GM18511 (cell line): ENCODE results near the gene CYP1A1.

Source experiments
- ATAC-seq: cut with Tn5 transposase; IDR thresholded peaks from one replicate; pipeline ENCODE4 v1.9.1; 2021; ENCODE audit warnings: mild to moderate bottlenecking, moderate library complexity; ENCODE audit not compliant: unreplicated experiment

The CYP1A1 gene, protein sequence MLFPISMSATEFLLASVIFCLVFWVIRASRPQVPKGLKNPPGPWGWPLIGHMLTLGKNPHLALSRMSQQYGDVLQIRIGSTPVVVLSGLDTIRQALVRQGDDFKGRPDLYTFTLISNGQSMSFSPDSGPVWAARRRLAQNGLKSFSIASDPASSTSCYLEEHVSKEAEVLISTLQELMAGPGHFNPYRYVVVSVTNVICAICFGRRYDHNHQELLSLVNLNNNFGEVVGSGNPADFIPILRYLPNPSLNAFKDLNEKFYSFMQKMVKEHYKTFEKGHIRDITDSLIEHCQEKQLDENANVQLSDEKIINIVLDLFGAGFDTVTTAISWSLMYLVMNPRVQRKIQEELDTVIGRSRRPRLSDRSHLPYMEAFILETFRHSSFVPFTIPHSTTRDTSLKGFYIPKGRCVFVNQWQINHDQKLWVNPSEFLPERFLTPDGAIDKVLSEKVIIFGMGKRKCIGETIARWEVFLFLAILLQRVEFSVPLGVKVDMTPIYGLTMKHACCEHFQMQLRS

DNA sequence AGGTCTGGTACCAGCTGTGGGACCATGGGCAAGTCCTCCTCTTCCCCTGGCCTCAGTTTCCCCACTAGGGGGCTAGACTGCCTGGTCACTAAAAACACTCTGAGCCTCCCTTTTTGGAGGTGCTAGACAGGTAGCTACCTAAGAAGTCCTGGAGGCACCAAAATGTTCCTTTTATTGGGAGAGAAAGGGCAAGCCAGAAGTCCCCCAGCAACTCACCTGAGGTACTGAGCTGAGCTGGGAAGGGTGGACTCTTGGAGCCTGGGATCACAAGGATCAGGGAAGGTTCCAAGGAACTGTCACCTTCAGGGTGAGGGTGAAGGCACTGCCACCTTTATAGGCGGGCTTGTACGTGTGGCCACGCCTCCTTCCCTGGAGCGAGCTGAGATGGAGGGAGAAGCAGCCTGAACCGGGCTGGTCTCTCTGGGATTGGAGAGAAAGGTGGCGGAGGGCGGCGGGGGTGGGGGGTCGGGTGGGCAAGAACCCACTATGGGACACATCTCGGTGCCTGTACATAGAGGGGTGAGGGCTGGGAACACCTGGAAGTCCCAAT is at the start of gene CYP1A1:
Gene CYP1A1, minus strand, starts transcription at position 304 of the 550 bp plus-strand sequence. CDS start 2,431 bp downstream, outside the sequence.
- ATAC-seq, result no peak

GRCh38 chr15:74773731-74774252 is 48.5 kb upstream of the CYP1A1 start:
- ATAC-seq, result no peak

GRCh38 chr15:74773329-74773728 is 48.0 kb upstream of the CYP1A1 start:
- ATAC-seq, result no peak

DNA sequence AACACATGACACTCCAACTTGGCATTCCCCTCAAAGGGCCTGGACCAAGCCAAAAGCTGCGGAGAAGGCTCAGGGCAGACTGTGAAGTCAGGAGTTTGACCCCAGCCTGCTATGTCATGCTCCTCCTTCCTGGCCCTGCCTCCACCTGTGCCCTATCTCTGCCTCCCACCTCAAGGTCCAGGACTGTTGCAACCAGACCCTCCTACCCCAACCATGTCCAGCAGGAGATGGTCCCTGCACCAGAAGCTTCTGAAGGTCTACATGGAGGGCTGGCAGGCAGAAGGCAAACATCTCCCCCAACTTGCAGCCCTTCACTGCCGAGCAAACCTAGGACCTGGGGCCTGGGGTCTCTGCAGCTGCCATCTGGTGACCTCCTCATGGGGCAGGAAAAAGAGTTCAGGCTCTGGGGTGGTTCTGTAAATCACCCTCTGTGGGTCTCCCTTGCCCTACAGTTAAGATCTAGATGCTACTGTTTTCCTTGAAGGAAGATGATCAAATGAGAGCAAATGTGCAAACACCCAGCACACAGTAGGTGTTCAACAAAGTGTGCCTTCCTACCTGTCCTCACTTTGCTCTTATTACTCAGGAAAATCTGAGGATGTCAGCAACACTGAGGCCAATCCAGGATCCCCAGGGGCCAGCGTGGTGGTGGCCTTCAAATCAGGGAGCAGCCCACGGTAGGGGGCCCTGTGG is 45.0 kb upstream of the CYP1A1 start:
- ATAC-seq, result no peak

GRCh38 chr15:74769463-74770025 is 44.2 kb upstream of the CYP1A1 start:
- ATAC-seq, result no peak

DNA sequence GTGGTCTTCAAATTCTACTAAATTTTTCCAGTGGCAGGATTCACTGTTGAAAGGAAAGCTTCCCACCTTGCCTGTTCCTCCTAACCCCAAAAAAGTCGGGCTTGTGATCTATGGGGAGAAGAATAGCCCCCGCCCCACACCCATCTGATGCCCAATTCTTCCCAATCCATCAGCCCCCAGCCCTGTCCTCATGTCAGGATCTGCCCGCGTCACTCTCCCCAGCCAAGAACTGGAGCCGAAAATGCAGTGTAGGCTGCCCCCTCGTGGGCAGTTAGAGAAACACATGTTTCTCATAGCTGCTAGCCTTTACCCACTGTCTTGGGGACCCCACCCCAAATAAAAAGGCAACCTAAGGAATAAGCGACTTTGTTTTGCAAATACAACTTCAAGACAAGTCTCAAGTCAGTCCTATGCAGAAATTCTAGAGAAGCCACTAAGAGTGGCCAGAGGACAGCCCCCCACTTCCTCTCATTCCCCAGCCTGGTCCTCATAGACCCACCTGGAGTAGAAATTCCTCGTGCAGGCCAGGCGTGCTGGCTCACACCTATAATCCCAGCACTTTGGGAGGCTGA is 43.5 kb upstream of the CYP1A1 start:
- ATAC-seq, result no peak

- ATAC-seq, result no peak
Measured at GRCh38 chr15:74768099-74768770, 42.9 kb upstream of the CYP1A1 start.

DNA sequence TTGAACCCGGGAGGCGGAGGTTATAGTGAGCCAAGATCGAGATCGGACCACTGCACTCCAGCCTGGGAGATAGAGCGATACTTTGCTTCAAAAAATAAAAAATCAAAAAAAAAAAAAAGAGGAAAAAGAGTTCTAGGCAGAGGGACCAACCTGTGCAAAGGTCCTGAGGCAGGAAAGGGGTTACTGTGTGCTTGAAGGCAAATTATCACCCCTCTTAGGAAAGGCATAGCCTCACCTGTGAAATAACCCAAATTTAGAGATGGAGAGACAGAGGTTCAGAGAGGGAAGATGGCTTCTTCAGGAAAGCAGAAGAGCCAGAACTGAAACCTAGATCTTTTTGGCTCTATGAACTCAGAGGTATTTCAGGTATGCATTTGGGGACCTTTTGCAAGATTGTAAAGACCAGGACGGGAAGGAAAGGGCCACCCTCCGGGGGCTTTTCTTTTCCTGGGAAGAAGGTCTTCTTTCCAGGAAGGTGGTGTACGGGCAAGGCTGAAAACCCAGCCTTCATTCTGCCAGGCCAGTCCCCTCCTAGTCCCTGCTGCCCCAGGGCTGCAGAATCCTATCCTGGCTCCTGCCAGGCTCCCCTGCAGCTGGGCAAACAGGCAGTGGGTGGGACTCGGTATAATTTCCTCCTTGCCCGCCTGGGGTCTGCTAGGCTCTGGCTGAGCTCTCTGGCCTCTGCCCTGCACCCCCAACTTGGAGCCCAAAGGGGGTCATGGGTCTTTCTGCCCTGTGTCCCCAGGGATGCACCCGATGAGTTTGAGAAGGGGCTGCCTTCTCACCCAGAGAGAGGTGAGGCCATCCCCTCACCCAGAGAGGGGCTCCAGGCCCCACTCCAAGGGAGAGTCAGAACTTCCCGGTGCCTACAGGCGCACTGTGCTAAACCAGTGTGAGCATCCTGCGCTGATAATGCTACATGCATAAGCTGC is 42.1 kb upstream of the CYP1A1 start:
- no peak for ATAC-seq

DNA sequence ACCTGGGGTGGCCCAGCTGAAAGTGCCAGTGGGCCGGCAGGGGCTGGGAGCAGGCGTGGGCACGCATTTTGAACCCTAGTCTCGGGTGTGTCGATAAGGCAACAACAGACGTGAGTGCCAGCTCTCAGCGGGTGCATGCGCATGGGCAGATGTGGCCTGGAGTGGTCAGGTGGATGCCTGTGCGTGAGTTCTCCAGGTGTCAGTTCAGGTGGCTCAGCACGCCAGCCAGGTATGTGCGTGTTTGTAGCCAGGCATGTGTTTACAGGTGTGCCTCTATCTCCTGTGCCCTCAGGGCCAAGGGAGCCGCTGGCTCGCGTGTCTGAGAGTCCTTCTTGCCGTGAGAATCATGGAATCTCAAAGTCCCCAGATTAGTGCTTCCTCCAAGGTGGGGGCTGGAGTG is 38.1 kb upstream of the CYP1A1 start:
- no peak for ATAC-seq

DNA sequence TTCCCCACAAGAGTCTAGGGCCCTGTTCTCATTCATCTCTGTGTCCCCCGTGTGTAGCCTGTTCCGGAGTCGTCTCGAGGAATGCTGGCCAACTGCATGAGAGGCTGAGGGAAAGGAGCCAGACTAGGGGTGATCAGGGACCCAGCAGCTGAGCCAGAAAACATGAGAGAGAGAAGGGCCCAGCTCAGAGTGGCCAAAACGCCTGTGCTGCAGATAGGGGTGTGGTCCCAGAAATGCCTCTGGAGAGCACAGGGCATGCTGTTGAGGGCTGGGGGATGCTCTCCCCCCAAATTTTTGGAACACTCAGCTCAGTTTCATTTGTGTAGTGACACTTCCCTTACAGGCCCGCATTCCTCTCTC is 37.4 kb upstream of the CYP1A1 start:
- ATAC-seq, result no peak

DNA sequence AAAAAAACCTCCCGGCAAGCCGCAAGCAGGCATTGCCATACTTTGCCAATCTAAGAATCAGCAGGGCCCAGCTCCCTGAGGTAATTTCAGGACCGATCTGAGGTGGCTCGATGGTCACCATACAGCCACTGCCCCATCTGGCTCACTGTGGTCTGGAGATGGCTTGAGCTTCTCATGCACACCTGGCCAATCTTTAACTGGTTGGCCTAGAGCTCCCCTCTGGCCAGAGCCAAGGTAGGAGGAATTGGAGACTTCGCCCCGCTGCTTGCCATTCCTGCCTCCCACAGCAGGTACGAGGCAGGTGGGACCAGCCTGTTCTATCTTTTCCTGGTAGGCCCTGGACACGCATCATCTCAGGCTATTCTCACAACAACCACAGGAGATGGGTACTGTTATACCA is 33.4 kb upstream of the CYP1A1 start:
- no peak for ATAC-seq

DNA sequence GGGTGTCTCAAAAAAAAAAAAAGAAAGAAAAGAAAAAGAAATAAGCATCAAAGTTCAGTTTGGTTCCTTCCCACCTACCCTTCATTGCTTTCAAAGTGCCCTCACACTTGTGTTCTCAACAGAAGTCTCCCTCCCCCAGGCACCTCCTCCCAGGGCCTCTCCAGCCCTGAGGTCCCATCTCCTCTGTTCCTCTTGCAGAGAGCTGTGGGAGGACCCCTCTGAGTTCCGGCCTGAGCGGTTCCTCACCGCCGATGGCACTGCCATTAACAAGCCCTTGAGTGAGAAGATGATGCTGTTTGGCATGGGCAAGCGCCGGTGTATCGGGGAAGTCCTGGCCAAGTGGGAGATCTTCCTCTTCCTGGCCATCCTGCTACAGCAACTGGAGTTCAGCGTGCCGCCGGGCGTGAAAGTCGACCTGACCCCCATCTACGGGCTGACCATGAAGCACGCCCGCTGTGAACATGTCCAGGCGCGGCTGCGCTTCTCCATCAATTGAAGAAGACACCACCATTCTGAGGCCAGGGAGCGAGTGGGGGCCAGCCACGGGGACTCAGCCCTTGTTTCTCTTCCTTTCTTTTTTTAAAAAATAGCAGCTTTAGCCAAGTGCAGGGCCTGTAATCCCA is 29.4 kb upstream of the CYP1A1 start:
- no peak for ATAC-seq

DNA sequence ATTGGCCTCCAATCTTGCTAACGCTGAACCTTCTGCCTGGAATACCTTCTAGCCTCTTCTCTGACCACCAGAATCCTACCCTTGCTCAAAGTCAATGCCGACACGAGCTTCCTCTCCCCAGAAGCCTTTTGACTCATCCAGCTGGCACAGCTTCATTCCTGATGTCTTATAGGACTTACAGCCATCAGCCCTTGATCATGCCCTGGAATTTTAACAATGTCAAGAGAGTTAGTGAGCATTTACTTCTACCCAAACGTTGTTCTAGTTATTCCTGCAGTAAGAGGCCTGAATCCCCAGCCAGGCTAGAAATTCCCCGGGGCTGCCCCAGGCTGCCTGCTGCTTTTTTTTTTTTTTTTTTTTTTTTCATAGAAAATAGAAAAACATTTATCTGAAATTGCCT is 27.2 kb upstream of the CYP1A1 start:
- ATAC-seq, result no peak

GRCh38 chr15:74752011-74752410 is 26.7 kb upstream of the CYP1A1 start:
- ATAC-seq, result no peak

GRCh38 chr15:74750751-74751150 is 25.4 kb upstream of the CYP1A1 start:
- ATAC-seq, result no peak

GRCh38 chr15:74749832-74750231 is 24.5 kb upstream of the CYP1A1 start:
- ATAC-seq, result no peak

- no peak for ATAC-seq
Measured at GRCh38 chr15:74748322-74748946, 23.1 kb upstream of the CYP1A1 start, which contains the start of gene CYP1A2. Gene CYP1A2, plus strand, starts transcription at chr15:74748845. Its CDS starts 894 bp downstream, at chr15:74749739.

- no peak for ATAC-seq
Measured at GRCh38 chr15:74746389-74746788, 21.1 kb upstream of the CYP1A1 start.
